ENCODE results near the gene TXLNA.
"Not testable (repeated sequence)": the region's sequence is repeated elsewhere in the genome, so short reads cannot be mapped to it uniquely, and the experiment has no call there.

DNA sequence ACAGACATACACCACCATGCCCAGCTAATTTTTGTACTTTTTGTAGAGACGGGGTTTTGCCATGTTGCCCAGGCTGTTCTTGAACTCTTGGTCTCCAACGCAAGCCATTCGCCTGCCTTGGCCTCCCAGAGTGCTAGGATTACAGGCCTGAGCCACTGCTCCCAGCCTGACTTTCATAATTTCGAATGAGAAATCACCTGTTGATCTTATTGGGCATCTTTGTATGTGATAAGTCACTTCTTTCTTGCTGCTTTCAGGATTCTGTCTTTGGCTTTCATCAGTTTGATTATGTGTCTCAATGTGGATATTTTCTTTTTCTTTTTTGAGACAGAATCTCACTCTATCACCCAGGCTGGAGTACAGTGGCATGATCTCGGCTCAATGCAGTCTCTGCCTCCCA is 31.7 kb upstream of the TXLNA start:
- TF ChIP-seq TAF1 (IDR thresholded peaks at IDR 0.05; ENCODE audit: low read depth, low read length); PAX5 (IDR thresholded peaks at IDR 0.05; ENCODE audit: insufficient read depth, low read length, severe bottlenecking); POLR2AphosphoS5 (IDR thresholded peaks at IDR 0.05; ENCODE audit: low read depth, low read length); POLR2A (IDR thresholded peaks at IDR 0.05; ENCODE audit: low read depth, low read length); POU2F2 (IDR thresholded peaks at IDR 0.05; ENCODE audit: low read depth, low read length); SPI1 (IDR thresholded peaks at IDR 0.05; ENCODE audit: low read depth, low read length): not testable (repeated sequence)

All from GM12891 (cell line).